GM18526 (cell line): ENCODE data around the gene ZGLP1.

ENCODE experiments used
- POLR2A ChIP-seq: IDR thresholded peaks from 3 replicates; pipeline ENCODE4 v1.6.1; 2011; ENCODE audit not compliant: insufficient read length; ENCODE audit errors: extremely low read depth

ZGLP1 gene

GRCh38 chr19:10292206-10292788 lies 17.3 kb downstream of the ZGLP1 start:
- no peak for TF ChIP-seq POLR2A

GRCh38 chr19:10291554-10292205 lies 17.9 kb downstream of the ZGLP1 start:
- TF ChIP-seq POLR2A, result no peak

- no peak for TF ChIP-seq POLR2A
Measured at GRCh38 chr19:10290876-10291553, 18.6 kb downstream of the ZGLP1 start.

DNA sequence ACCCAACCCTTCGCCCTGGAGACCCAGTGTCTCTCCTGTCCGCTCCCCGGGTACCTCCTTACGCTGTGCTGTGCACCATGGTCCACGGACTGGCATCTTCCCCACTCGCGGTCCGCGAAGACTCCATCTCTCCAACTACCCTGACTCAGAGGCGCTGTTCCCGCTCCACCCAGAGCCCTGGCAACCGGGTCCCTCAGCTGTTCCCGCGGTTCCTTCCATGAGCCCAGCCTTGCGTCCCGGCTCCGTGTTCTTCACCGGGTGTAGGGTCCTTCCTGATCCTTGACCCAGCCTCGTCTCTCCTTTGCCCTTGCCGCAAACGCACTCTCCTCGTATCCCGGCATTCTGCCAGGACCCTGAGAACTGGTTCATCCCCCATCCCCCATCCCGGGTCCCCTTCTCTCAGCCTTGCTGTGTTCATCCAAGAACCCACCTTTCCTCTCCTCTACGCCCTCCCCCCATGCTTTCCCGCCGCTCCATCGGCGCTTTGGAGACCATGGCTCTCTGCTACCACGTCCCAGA lies 19.2 kb downstream of the ZGLP1 start:
- TF ChIP-seq POLR2A, result no peak

DNA sequence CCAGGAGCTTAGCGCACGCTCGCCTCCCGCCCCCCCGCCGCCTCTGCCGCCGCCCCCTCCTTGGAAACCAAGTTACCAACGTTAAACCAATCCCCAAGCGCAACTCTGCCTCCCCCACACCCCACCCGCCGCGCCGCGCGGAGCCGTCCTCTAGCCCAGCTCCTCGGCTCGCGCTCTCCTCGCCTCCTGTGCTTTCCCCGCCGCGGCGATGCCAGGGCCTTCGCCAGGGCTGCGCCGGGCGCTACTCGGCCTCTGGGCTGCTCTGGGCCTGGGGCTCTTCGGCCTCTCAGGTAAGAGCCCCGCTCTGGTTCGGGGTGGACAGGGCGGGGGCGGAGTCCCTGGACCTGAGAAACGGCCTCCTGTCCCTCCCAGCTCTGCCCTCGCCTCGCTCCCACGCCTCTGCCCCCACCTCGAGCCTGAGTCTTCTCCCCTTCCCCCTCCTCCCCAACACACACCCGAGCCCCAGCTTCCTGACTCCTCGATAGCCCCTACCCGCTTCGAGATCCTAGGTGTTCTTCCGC lies 19.7 kb downstream of the ZGLP1 start, which contains the start of gene ICAM5:
TSS of gene ICAM5 (plus strand) at position 117 of the 521 bp plus-strand sequence. CDS start at position 209, 92 bp downstream.
- no peak for TF ChIP-seq POLR2A

DNA sequence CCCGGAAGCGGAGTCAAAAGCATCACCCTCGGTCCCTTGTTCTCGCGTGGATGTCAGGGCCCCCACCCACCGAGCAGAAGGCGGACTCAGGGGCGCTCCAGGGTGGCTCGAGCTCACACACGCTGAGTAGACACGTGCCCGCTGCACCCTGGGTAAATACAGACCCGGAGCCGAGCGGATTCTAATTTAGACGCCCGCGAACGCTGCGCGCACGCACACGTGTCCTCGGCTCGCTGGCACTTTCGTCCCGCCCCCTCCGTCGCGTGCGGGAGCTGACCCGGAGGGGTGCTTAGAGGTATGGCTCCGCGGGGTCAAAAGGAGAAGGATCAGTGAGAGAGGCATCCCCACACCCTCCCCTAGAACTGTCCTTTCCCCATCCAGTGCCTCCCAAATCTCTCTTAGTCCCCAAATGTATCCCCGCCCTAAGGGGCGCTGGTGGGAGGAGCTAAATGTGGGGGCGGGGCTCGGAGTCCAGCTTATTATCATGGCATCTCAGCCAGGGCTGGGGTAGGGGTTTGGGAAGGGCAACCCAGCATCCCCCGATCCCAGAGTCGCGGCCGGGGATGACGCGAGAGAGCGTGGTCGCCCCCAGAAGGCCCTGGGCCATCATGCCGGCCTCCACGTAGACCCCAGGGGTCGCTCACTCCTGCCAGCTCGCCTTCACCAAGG lies 20.3 kb downstream of the ZGLP1 start:
- no peak for TF ChIP-seq POLR2A

GRCh38 chr19:10288662-10289166 lies 20.9 kb downstream of the ZGLP1 start:
- TF ChIP-seq POLR2A, result no peak

DNA sequence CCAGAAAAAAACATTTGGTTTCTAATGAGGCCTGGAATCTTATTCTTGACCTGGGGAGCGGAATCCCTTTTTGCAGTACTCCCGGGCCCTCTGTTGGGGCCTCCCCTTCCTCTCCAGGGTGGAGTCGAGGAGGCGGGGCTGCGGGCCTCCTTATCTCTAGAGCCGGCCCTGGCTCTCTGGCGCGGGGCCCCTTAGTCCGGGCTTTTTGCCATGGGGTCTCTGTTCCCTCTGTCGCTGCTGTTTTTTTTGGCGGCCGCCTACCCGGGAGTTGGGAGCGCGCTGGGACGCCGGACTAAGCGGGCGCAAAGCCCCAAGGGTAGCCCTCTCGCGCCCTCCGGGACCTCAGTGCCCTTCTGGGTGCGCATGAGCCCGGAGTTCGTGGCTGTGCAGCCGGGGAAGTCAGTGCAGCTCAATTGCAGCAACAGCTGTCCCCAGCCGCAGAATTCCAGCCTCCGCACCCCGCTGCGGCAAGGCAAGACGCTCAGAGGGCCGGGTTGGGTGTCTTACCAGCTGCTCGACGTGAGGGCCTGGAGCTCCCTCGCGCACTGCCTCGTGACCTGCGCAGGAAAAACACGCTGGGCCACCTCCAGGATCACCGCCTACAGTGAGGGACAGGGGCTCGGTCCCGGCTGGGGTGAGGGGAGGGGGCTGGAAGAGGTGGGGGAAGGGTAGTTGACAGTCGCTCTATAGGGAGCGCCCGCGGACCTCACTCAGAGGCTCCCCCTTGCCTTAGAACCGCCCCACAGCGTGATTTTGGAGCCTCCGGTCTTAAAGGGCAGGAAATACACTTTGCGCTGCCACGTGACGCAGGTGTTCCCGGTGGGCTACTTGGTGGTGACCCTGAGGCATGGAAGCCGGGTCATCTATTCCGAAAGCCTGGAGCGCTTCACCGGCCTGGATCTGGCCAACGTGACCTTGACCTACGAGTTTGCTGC lies 22.5 kb downstream of the ZGLP1 start, which contains the start of gene ICAM4:
TSS of gene ICAM4 (plus strand) at position 153 of the 935 bp plus-strand sequence. CDS start at position 211, 58 bp downstream.
- peak; percentile 24 for TF ChIP-seq POLR2A

DNA sequence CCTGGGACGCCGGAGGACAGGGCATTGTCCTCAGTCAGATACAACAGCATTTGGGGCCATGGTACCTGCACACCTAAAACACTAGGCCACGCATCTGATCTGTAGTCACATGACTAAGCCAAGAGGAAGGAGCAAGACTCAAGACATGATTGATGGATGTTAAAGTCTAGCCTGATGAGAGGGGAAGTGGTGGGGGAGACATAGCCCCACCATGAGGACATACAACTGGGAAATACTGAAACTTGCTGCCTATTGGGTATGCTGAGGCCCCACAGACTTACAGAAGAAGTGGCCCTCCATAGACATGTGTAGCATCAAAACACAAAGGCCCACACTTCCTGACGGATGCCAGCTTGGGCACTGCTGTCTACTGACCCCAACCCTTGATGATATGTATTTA lies 24.2 kb downstream of the ZGLP1 start:
- no peak for TF ChIP-seq POLR2A

- TF ChIP-seq POLR2A, result no peak
Measured at GRCh38 chr19:10284960-10285278, 24.7 kb downstream of the ZGLP1 start.

- TF ChIP-seq POLR2A, result no peak
Measured at GRCh38 chr19:10284065-10284959, 25.3 kb downstream of the ZGLP1 start.

DNA sequence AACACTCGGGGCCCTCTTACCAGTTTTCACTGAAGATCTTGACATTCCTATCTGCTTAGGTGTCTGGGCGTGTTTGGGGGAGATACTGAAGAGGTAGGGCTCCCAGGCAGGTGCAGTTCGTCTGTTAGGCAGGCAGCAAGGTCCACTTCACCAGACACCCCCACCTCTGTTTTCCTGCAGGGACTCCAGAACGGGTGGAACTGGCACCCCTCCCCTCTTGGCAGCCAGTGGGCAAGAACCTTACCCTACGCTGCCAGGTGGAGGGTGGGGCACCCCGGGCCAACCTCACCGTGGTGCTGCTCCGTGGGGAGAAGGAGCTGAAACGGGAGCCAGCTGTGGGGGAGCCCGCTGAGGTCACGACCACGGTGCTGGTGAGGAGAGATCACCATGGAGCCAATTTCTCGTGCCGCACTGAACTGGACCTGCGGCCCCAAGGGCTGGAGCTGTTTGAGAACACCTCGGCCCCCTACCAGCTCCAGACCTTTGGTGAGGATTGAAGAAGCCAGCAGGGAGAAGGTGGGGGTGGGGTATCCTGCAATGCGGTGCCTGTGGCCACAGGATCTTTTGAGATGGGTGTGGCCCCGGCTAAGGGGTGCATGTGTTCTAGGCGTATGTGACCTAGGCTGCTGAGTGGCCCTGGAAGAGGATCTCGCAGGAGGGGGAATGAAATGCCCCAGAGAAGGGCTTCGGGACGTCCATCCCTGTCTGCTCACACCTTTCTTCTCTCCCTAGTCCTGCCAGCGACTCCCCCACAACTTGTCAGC lies 26.1 kb downstream of the ZGLP1 start:
- TF ChIP-seq POLR2A, result no peak
